Lower lobe of right lung (tissue), 2 donors: ENCODE measurements around the gene TARBP2. TPM values are rescaled to one million over a fixed set of nuclear protein-coding genes. Genes with fewer than 3 reads are reported as not detected.

ENCODE experiments used
- ATAC-seq, 2 donors: fragments of 200-7000 bp; cut with Tn5 transposase; one replicate each; pipeline ENCODE4 v1.9.1; 2020 to 2022; ENCODE audit warnings: mild to moderate bottlenecking in 2 of 2, moderate library complexity in 2 of 2
- DNase-seq: peaks from one replicate; pipeline ENCODE4 v3.0.0-alpha.2; 2020
- H3K27ac ChIP-seq: fragments of 200-600 bp; one replicate; pipeline ENCODE4 v1.8.0; 2022
- H3K27me3 ChIP-seq: fragments of 200-600 bp; one replicate; pipeline ENCODE4 v1.8.0; 2022; ENCODE audit warnings: low read depth
- H3K36me3 ChIP-seq: fragments of 200-600 bp; one replicate; pipeline ENCODE4 v1.8.0; 2022; ENCODE audit warnings: mild to moderate bottlenecking
- H3K4me1 ChIP-seq: fragments of 200-600 bp; one replicate; pipeline ENCODE4 v1.8.0; 2022
- H3K4me3 ChIP-seq: fragments of 200-600 bp; one replicate; pipeline ENCODE4 v1.8.0; 2022; ENCODE audit warnings: mild to moderate bottlenecking
- H3K9me3 ChIP-seq: fragments of 200-600 bp; one replicate; pipeline ENCODE4 v1.8.0; 2022
- intact Hi-C: fragments of 100-400 bp; cut with DNase I; formaldehyde crosslinking; loops from one replicate; pipeline ENCODE4 v1.11.0; 2022
- total RNA-seq: library from RNA; stranded (reverse); fragmentation: NEBNext Ultra II Directional; extraction: Animal tissue kit (Norgen Biotek cat#: 25700); gene quantifications from one replicate; pipeline ENCODE4 v1.2.1, GENCODE V29; 2021
- TF ChIP-seq, protein P1 (sequence below): fragments of 200-600 bp; IDR thresholded peaks from one replicate; pipeline ENCODE4 v1.8.0; 2022; ENCODE audit warnings: antibody characterized with exemption, mild to moderate bottlenecking
- donor health status: DM: no; HTN: yes; CAD: no; lungs with severe emphysema.

The TARBP2 gene
- total RNA-seq, 1 donor from 2014 or later = 34.3 TPM

DNA sequence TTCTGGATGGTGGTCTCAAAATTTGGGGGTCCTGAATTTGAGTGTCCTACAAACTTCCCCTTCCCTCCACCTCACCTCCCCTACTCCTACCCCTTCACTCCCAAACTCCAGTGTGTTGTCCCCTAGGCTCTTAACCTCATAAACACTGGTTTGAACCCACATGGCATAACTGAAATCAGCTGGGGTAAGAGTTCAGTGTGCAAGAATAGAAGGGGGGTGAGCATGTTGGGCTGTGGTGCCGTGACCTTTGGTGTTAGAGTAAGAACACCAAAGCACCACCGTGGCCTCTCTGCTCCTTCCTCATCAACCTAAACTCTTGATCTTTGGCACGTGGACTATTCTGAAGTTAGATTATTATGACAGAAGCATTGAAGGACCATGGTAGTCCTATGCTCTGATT is 38.1 kb upstream of the TARBP2 start:
- ATAC-seq (no peak), DNase-seq (no peak)
- Histone ChIP-seq H3K27me3 (no peaks in the 10 kb centered on the region), H3K4me3 (no peak overlapping the region), H3K4me1 (no peaks in the 10 kb centered on the region), H3K27ac (no peak overlapping the region), H3K36me3 (peaks cover 100% of the 10 kb centered on the region), H3K9me3 (no peaks in the 10 kb centered on the region)
- intact Hi-C loops = no loop called here
- TF ChIP-seq, protein P1, sequence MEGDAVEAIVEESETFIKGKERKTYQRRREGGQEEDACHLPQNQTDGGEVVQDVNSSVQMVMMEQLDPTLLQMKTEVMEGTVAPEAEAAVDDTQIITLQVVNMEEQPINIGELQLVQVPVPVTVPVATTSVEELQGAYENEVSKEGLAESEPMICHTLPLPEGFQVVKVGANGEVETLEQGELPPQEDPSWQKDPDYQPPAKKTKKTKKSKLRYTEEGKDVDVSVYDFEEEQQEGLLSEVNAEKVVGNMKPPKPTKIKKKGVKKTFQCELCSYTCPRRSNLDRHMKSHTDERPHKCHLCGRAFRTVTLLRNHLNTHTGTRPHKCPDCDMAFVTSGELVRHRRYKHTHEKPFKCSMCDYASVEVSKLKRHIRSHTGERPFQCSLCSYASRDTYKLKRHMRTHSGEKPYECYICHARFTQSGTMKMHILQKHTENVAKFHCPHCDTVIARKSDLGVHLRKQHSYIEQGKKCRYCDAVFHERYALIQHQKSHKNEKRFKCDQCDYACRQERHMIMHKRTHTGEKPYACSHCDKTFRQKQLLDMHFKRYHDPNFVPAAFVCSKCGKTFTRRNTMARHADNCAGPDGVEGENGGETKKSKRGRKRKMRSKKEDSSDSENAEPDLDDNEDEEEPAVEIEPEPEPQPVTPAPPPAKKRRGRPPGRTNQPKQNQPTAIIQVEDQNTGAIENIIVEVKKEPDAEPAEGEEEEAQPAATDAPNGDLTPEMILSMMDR = no peak

DNA sequence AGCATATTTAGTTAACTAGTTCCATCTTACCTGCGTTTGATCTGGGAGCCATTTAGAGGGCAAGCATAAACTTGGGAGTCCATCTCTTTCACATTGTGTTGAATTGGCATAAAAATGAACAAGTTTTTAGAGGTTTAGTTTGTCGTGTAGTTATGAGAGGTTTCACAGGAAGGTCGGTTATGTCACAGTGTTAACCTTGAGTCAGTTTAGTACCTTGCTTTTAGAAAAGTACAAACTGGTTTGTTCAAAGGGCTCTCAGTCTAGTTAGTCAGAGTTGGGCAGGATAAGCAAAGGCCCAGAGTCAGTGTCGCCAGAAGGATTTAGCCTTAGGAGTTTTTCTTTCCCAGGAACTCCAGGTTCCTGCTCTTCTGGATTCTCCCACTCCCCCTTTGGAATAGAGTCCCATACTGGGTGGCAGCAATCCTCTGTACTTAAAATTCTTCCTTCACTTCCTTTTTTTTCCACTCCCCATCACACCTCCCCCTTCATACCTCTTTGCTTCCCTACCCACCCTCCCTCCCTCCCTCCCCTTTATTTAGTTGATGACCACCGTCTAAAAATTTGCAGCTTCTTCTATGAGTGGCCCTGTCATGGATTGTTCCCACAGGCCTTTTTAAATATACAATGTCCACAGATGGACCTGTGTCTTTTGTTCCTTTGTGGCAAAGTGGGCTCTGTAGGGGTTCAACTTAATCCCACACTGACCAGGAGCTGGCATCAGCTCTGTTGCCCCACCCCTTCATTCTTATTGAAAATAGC is 37.1 kb upstream of the TARBP2 start:
- TF ChIP-seq, protein P1 = no peak
- H3K36me3 ChIP-seq = peaks cover 100% of the 10 kb centered on the region
- H3K27ac ChIP-seq = no peak overlapping the region
- H3K27me3 ChIP-seq = no peaks in the 10 kb centered on the region
- ATAC-seq (no peak), DNase-seq (no peak)
- no peak overlapping the region for H3K4me3 ChIP-seq
- H3K9me3 ChIP-seq = no peaks in the 10 kb centered on the region
- intact Hi-C loops = no loop called here
- no peaks in the 10 kb centered on the region for H3K4me1 ChIP-seq

DNA sequence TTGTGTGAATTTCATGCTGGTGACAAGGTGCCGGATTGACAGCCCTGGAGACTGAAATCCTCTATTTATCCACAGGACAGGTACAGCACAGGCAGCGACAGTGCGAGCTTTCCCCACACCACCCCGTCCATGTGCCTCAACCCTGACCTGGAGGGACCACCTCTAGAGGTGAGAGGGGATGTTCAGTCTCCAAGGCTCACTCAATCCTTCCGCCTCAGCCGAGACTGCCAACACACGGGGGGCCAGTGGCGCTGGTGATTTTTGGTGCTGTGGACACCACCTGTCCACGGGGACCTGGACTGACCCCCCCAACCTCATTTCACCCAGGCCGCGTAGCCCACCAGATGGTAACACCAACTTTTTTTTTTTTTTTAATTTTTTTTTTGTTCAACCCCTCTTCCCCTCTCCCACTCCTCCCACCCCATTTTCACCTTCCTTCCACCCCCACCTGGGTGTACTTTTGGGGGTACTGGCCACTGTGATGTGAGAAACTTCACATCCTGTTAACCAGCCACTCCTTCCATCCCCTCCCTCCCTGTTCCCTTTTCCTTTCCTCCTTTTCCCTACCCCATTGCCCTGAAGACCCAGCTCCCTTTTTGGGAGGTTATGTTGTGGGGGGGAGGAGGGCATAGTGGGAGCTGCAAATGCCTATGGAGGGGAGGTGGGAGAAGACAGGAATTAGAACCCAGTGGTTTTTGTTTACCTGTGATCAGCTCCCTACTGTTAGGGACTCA is 36.2 kb upstream of the TARBP2 start:
- Histone ChIP-seq H3K4me3 (no peak overlapping the region), H3K27me3 (no peaks in the 10 kb centered on the region), H3K27ac (no peak overlapping the region), H3K9me3 (no peaks in the 10 kb centered on the region), H3K4me1 (no peaks in the 10 kb centered on the region), H3K36me3 (peaks cover 100% of the 10 kb centered on the region)
- DNase-seq = no peak
- TF ChIP-seq, protein P1 = no peak
- intact Hi-C loops = no loop called here
- no peak for ATAC-seq

DNA sequence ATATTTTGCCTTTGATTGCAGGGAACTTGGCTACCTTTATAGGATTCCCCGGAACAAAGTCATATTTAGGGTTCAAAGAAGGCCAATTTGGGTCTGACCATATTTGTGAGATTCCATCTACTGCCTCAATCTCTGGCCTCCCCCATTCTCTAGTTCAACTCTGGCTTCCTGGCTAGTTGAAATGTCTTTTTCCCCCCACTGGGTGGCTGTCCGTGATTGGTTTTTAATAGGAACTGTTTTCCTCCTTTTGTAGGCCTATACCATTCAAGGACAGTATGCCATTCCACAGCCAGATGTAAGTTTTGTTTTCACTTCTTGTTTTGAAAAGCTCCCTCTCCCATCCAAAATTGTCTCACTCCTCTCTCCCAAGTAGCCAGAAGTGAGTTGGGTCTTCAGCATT is 35.4 kb upstream of the TARBP2 start:
- Histone ChIP-seq H3K27me3 (no peaks in the 10 kb centered on the region), H3K4me1 (no peaks in the 10 kb centered on the region), H3K36me3 (peaks cover 100% of the 10 kb centered on the region), H3K27ac (no peak overlapping the region), H3K9me3 (no peaks in the 10 kb centered on the region), H3K4me3 (no peak overlapping the region)
- ATAC-seq = no peak
- DNase-seq = no peak
- intact Hi-C loops = no loop called here
- TF ChIP-seq, protein P1 = no peak

DNA sequence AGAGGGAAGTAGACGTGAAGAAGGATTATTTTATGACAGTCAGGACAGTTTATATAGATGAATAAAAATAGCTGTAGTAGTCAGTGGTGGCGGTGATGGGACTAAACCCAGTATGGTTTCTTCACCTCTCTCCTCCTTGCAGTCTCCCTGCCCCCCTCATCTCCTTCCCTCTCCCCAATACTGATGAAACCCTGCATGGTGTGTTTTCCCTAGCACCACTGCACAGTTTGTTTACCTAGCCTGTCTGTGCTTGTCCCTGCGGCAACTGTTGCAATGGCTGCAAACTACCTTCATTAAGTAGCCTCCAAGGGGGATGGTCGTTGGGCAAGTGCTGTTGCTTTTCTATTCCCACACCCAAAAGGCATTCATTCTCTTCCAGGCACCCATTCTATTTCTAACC is 34.4 kb upstream of the TARBP2 start:
- peaks cover 100% of the 10 kb centered on the region for H3K36me3 ChIP-seq
- H3K9me3 ChIP-seq = no peaks in the 10 kb centered on the region
- H3K27me3 ChIP-seq = no peaks in the 10 kb centered on the region
- H3K4me1 ChIP-seq = no peaks in the 10 kb centered on the region
- intact Hi-C loops = no loop called here
- DNase-seq = no peak
- H3K27ac ChIP-seq = no peak overlapping the region
- ATAC-seq = no peak
- TF ChIP-seq, protein P1 = no peak
- no peak overlapping the region for H3K4me3 ChIP-seq
